Neural progenitor cell (in vitro differentiated cells): Measurements from ENCODE around the gene NUBPL. TPM values are rescaled to one million over a fixed set of nuclear protein-coding genes. Genes with fewer than 3 reads are reported as not detected.

Experiments
- DNase-seq: peaks from one replicate; pipeline ENCODE4 v3.0.0-alpha.2; 2016; ENCODE audit warnings: low spot score
- H2AFZ ChIP-seq: fragments of 200-600 bp; sonication (generic); replicated peaks from 2 replicates; pipeline ENCODE4 v1.6.1; 2016; ENCODE audit warnings: antibody characterized with exemption
- H3F3A ChIP-seq: fragments of 200-600 bp; sonication (generic); 2 replicates; pipeline ENCODE4 v1.6.1; 2016; ENCODE audit warnings: antibody characterized with exemption, low read depth
- H3K27ac ChIP-seq: fragments of 200-600 bp; sonication (generic); 2 replicates; pipeline ENCODE4 v1.5.1; 2016; ENCODE audit warnings: mild to moderate bottlenecking
- H3K27me3 ChIP-seq: fragments of 200-600 bp; sonication (generic); 2 replicates; pipeline ENCODE4 v1.6.1; 2016; ENCODE audit warnings: mild to moderate bottlenecking, moderate library complexity
- H3K36me3 ChIP-seq: fragments of 200-600 bp; sonication (generic); 2 replicates; pipeline ENCODE4 v1.5.1; 2016
- H3K4me1 ChIP-seq: fragments of 200-600 bp; sonication (generic); 2 replicates; pipeline ENCODE4 v1.6.1; 2016; ENCODE audit warnings: mixed run types
- H3K4me2 ChIP-seq: fragments of 200-600 bp; sonication (generic); 2 replicates; pipeline ENCODE4 v1.6.1; 2016
- H3K4me3 ChIP-seq: fragments of 200-600 bp; sonication (generic); 2 replicates; pipeline ENCODE4 v1.5.1; 2016
- H3K79me2 ChIP-seq: fragments of 200-600 bp; sonication (generic); 2 replicates; pipeline ENCODE4 v1.6.1; 2016; ENCODE audit warnings: low read depth
- H3K9ac ChIP-seq: fragments of 200-600 bp; sonication (generic); 2 replicates; pipeline ENCODE4 v1.6.1; 2016
- H3K9me3 ChIP-seq: fragments of 200-600 bp; sonication (generic); 2 replicates; pipeline ENCODE4 v1.5.1; 2016; ENCODE audit warnings: low read depth
- H4K20me1 ChIP-seq: fragments of 200-600 bp; sonication (generic); 2 replicates; pipeline ENCODE4 v1.6.1; 2016; ENCODE audit warnings: low read depth
- H3K27ac Mint-ChIP-seq: 3 replicates; pipeline ENCODE4 v1.8.0; 2021; ENCODE audit warnings: mixed read lengths
- H3K27me3 Mint-ChIP-seq: 2 replicates; pipeline ENCODE4 v1.8.0; 2022; ENCODE audit warnings: low read depth, mild to moderate bottlenecking, inconsistent platforms, moderate library complexity, mixed read lengths; ENCODE audit not compliant: insufficient read depth
- H3K36me3 Mint-ChIP-seq: 3 replicates; pipeline ENCODE4 v1.8.0; 2021; ENCODE audit warnings: mixed read lengths
- H3K4me1 Mint-ChIP-seq: 3 replicates; pipeline ENCODE4 v1.8.0; 2021; ENCODE audit warnings: mixed read lengths
- H3K4me3 Mint-ChIP-seq: 3 replicates; pipeline ENCODE4 v1.8.0; 2021; ENCODE audit warnings: mild to moderate bottlenecking, moderate library complexity, mixed read lengths
- H3K9me3 Mint-ChIP-seq: 3 replicates; pipeline ENCODE4 v1.8.0; 2020; ENCODE audit warnings: mixed read lengths
- EZH2 ChIP-seq: fragments of 200-600 bp; sonication (generic); IDR thresholded peaks from 2 replicates; pipeline ENCODE4 v1.6.1; 2017; ENCODE audit warnings: antibody characterized with exemption, mild to moderate bottlenecking, moderate library complexity
- EZH2phosphoT487 ChIP-seq: fragments of 200-600 bp; sonication (generic); IDR thresholded peaks from 2 replicates; pipeline ENCODE4 v1.6.1; 2017; ENCODE audit warnings: antibody characterized with exemption
- total RNA-seq: library from RNA; depleted of rRNA; stranded (reverse); fragments of >200 nt; gene quantifications from 2 replicates; pipeline ENCODE4 v1.2.3, GENCODE V29; 2015; ENCODE audit warnings: low replicate concordance
- TF ChIP-seq, protein P1 (sequence below): fragments of 200-600 bp; sonication (generic); IDR thresholded peaks from 2 replicates; pipeline ENCODE4 v1.5.1; 2017; ENCODE audit warnings: antibody characterized with exemption, mild to moderate bottlenecking

The NUBPL gene
- total RNA-seq, 1 donor from 2014 or later: 29.3 TPM

- Histone ChIP-seq H3K36me3 (no peaks in the 10 kb centered on the region), H3K4me3 (no peak overlapping the region), H3K4me1 (peaks cover 26% of the 10 kb centered on the region), H3K4me2 (no peak overlapping the region), H3K27ac (no peak overlapping the region), H4K20me1 (no peaks in the 10 kb centered on the region), H3K79me2 (no peaks in the 10 kb centered on the region), H3K9me3 (no peaks in the 10 kb centered on the region), H3F3A (peaks cover 5% of the 10 kb centered on the region), H3K9ac (no peak overlapping the region), H2AFZ (no peak overlapping the region), H3K27me3 (no peaks in the 10 kb centered on the region)
- Mint-ChIP-seq H3K4me3 (no peak overlapping the region), H3K27ac (no peak overlapping the region), H3K4me1 (peaks cover 19% of the 10 kb centered on the region), H3K9me3 (peaks cover 2% of the 10 kb centered on the region), H3K36me3 (peaks cover 1% of the 10 kb centered on the region), H3K27me3 (no peaks in the 10 kb centered on the region)
- peak; percentile 5 for DNase-seq
- TF ChIP-seq EZH2phosphoT487 (no peak), EZH2 (no peak)
- TF ChIP-seq, protein P1, sequence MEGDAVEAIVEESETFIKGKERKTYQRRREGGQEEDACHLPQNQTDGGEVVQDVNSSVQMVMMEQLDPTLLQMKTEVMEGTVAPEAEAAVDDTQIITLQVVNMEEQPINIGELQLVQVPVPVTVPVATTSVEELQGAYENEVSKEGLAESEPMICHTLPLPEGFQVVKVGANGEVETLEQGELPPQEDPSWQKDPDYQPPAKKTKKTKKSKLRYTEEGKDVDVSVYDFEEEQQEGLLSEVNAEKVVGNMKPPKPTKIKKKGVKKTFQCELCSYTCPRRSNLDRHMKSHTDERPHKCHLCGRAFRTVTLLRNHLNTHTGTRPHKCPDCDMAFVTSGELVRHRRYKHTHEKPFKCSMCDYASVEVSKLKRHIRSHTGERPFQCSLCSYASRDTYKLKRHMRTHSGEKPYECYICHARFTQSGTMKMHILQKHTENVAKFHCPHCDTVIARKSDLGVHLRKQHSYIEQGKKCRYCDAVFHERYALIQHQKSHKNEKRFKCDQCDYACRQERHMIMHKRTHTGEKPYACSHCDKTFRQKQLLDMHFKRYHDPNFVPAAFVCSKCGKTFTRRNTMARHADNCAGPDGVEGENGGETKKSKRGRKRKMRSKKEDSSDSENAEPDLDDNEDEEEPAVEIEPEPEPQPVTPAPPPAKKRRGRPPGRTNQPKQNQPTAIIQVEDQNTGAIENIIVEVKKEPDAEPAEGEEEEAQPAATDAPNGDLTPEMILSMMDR: no peak
Measured at GRCh38 chr14:31578792-31579501, 17.7 kb downstream of the NUBPL start.

DNA sequence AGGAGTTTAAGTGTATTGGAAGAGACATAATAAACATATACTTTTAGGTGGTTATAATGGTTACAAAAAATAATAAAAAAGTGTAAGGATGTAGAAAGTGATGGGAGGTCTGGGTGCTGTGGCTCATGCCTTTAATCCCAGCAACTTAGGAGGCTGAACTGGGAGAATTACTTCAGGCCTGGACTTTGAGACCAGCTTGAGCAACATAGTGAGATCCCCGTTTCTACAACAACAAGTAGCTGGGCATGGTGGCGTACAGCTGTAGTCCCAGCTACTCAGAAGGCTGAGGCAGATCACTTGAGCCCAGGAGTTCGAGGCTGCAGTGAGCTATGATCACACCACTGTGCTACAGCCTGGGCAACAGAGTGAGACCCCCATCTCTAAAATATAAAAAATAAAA is 19.0 kb downstream of the NUBPL start:
- TF ChIP-seq, protein P1: no peak
- TF ChIP-seq EZH2phosphoT487 (no peak), EZH2 (no peak)
- Mint-ChIP-seq H3K4me3 (no peak overlapping the region), H3K9me3 (peaks cover 2% of the 10 kb centered on the region), H3K27me3 (no peaks in the 10 kb centered on the region), H3K36me3 (peaks cover 1% of the 10 kb centered on the region), H3K4me1 (peaks cover 19% of the 10 kb centered on the region), H3K27ac (no peak overlapping the region)
- H3K27ac ChIP-seq: no peak overlapping the region
- no peak overlapping the region for H3K4me3 ChIP-seq
- H3F3A ChIP-seq: peaks cover 5% of the 10 kb centered on the region
- no peaks in the 10 kb centered on the region for H3K36me3 ChIP-seq
- H3K9ac ChIP-seq: no peak overlapping the region
- DNase-seq: no peak
- H4K20me1 ChIP-seq: no peaks in the 10 kb centered on the region
- H3K4me2 ChIP-seq: no peak overlapping the region
- no peaks in the 10 kb centered on the region for H3K27me3 ChIP-seq
- no peak overlapping the region for H2AFZ ChIP-seq
- no peaks in the 10 kb centered on the region for H3K79me2 ChIP-seq
- no peaks in the 10 kb centered on the region for H3K9me3 ChIP-seq
- H3K4me1 ChIP-seq: peaks cover 35% of the 10 kb centered on the region

GRCh38 chr14:31582286-31582691 is 21.1 kb downstream of the NUBPL start:
- no peaks in the 10 kb centered on the region for H3K9me3 ChIP-seq
- H3K4me3 ChIP-seq: peak overlapping the region; percentile 29
- peaks cover 35% of the 10 kb centered on the region for H3K4me1 ChIP-seq
- no peaks in the 10 kb centered on the region for H3K27me3 ChIP-seq
- no peaks in the 10 kb centered on the region for H4K20me1 ChIP-seq
- H3K79me2 ChIP-seq: no peaks in the 10 kb centered on the region
- H3F3A ChIP-seq: peaks cover 5% of the 10 kb centered on the region
- H3K27me3 Mint-ChIP-seq: no peaks in the 10 kb centered on the region
- H3K4me2 ChIP-seq: peak overlapping the region; percentile 69
- no peak overlapping the region for H3K9ac ChIP-seq
- H3K4me3 Mint-ChIP-seq: no peak overlapping the region
- H3K36me3 Mint-ChIP-seq: peaks cover 1% of the 10 kb centered on the region
- peak; percentile 64 for DNase-seq
- no peak for TF ChIP-seq EZH2phosphoT487
- TF ChIP-seq, protein P1: no peak
- TF ChIP-seq EZH2: no peak
- no peak overlapping the region for H3K27ac ChIP-seq
- H3K4me1 Mint-ChIP-seq: peaks cover 19% of the 10 kb centered on the region
- peaks cover 2% of the 10 kb centered on the region for H3K9me3 Mint-ChIP-seq
- no peak overlapping the region for H2AFZ ChIP-seq
- H3K36me3 ChIP-seq: no peaks in the 10 kb centered on the region
- H3K27ac Mint-ChIP-seq: no peak overlapping the region
